SHP77 (cell line): Measurements from ENCODE around the gene ARSJ.

Experiments used
- DNase-seq, 2 experiments: peaks; one replicate each; lab custom pipeline; 2025; lab: John Stamatoyannopoulos, UW

Gene ARSJ

DNA sequence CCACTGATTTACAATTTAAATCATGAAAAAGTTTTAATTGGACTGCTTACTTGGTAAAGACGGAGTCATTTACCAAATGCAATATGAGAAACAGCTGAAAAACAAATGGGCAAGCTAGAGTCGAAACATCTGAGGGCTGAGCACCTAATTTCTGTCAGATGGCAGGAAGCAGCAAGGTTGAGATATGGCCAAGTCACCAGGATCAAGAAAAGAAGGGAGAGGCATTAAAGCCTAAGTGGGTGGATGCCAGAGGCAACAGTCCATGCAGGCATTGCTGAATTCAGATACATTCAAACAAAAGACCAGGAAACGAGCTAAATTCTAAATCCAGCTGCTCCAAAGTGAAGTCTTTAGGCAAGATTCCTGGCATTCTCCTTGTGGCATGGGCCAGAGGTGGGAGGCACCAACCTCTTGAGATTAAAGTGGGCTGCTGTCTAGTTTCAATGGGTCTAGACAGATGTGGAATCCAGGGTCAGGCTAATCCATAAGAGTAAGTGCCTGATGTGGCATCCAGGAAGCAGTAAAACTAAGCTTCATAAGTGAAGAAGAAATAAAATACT lies 8.0 kb upstream of the ARSJ start:
- no peak for DNase-seq

- no peak for DNase-seq
These were observed 2.7 kb upstream of the ARSJ start for GRCh38 chr4:113982181-113982580.

GRCh38 chr4:113981591-113981990 lies 2.1 kb upstream of the ARSJ start:
- DNase-seq = no peak

- no peak for DNase-seq
These were observed 613 bp upstream of the ARSJ start for GRCh38 chr4:113979905-113980615.

- DNase-seq = no peak
These were observed 793 bp downstream of the ARSJ start for GRCh38 chr4:113978561-113979147.

DNA sequence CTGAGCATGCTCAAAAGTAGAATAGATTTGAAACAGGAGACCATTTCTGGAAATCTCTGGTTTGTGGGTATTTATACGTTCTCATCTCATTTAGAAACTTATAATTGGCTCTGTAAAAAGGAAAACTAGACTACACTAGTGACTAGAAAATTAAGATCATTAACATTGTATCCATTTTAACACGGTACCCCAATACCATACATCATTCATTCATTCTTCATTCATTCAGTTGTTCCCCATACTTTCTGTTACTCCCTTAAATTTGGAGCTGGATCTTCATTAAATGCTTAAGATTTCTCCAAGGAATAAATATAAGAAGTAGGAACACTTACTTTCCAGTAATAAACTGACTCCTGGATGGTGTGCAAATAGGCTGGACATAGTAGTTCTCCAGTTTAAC lies 1.3 kb downstream of the ARSJ start:
- DNase-seq = no peak

GRCh38 chr4:113977526-113977855 lies 2.0 kb downstream of the ARSJ start:
- DNase-seq = no peak

GRCh38 chr4:113976741-113977525 lies 2.5 kb downstream of the ARSJ start:
- no peak for DNase-seq

GRCh38 chr4:113975578-113975977 lies 3.9 kb downstream of the ARSJ start:
- DNase-seq = no peak

GRCh38 chr4:113974467-113974866 lies 5.0 kb downstream of the ARSJ start:
- DNase-seq = no peak

DNA sequence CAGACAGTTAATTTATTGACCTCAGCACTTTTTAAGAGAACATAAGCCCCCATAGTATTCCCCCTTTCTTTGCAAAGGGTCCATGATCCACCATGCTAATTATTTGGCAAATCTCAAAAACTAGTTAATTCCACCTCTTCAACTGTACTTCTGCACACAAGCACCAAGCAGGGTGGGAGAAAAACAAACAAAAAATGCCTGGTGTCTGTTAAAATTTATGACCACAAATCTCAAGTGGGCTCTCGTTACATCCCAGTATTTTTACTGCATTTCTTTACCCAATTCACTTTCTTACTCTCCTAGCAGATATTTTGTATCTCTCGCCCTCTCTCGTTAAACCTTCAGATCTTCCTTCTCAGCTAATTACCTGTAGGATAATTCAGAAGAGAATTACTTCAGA lies 6.1 kb downstream of the ARSJ start:
- no peak for DNase-seq

DNA sequence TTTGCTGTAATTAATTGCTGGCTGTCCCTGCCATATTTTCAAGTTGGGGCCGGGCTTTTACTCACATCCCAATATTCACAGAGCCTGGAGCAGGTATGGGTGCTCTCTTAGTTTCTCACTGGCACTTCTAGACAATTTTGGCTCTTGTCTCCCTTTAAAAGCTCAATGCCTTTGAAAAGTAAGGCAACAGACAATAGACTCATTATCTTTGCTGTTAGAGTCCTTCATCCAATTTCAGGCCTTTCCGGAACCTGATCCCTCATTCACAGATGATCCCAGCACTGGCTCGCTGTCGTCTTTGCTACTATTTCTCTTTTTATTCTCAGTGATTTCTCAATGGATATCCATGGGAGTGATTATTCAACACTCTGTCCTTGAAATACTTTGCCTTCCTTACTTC lies 6.7 kb downstream of the ARSJ start:
- DNase-seq = no peak

GRCh38 chr4:113971706-113972360 lies 7.6 kb downstream of the ARSJ start:
- DNase-seq = no peak

DNA sequence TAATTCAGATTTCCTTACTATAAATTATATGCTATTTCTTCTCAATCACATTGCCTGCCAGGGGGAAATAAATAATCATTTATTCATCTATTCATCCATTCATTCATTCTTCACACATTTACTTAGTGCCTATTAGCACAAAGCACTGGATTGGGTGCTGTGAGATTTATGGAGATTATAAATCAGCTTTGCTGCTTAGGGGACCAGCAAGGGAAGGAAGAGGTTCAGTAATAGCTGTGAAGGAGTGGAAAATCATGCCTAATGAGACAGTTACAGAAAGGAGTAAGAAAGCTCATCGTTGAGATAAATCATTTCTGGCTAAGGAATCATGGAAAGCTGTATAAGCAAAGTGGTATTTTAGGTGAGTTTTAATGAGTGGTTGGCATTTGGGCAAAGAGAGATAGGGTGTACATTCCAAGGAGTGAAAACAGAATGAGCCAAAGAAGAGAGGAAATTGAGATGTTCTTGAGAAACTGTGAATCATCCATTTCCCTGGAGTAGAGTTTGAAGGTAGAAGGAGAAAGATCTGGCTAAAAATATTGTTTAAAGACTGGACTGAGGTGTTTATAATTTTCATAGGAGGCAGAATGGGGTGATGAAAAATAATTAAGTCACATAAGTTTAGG lies 9.6 kb downstream of the ARSJ start:
- no peak for DNase-seq

DNA sequence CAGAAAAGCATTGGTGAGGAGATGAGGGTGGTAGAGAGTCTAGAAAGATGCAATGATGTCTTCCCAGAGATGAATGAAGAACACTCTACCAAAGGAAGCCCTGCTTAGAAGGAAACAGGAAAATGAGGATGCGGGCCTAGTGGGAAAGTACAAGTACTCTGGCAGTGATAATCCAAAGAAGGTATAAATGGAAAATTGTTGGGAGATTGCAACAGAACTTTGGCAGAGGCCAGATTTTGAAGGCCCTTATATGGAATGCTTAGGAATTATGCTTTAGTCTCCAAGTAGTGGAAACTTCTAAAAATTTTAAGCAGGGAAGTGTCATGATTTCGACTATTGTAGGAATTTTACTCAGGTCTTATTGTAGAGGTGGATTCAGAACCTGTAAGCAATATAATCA lies 11.0 kb downstream of the ARSJ start:
- no peak for DNase-seq

- no peak for DNase-seq
These were observed 11.8 kb downstream of the ARSJ start for GRCh38 chr4:113967687-113968086.

GRCh38 chr4:113962719-113963265 lies 16.7 kb downstream of the ARSJ start:
- DNase-seq = no peak

GRCh38 chr4:113962016-113962347 lies 17.5 kb downstream of the ARSJ start:
- DNase-seq = no peak

GRCh38 chr4:113960684-113961321 lies 18.6 kb downstream of the ARSJ start:
- DNase-seq = no peak

DNA sequence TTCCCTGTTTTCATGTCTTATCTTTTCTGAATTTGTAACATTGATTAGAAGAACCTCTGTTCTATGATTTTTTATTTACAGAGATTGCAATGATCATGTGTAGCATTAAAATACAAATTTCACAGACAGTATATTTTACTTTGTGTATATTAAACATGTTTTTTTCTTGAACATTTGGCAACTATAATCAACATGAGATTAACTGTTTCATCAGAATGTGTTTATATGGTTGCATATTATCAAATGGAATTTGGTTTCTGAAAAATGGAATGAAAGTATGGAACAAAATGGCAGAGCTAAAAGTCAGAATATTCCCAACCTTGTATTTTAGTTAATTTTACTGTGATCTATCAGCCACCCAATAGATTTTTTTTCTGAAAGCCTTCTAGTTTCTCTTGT lies 19.9 kb downstream of the ARSJ start:
- no peak for DNase-seq

DNA sequence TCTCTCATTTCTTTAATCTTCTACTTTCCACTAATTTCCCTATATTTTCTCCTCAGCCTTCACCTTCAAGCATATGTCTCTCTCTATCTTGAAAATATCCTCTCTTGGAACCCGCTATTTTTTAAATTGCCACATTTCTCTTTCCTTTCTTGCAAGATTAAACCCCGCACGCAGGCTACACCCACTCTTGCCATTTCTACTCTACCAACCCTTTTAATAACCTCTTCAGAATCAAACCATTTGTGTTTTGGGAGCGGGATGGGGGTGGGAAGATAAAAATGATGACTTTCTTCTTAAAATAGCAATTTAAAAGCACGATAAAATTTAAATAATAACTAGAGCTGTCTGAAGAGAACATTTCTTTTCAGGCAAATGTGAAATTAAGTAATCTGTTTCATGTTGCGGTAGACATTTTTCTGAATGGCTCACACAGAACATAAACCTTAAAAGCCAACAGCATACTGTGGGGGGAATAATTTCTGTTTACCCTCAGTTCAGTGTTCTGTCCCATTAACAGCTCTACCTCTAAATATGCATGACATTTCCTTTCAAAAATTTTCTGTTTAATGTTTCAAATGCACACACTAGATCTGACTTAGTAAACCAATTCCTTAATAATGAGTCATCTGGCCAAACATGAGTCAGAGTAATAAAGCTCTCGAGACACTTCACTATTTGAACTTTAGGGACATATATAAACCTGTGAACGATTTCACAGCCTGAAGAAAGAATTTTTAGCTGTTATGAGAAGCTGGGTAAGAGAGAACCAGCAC lies 20.5 kb downstream of the ARSJ start:
- peak; percentile 55 to 66 for DNase-seq
